H1 (cell line): ENCODE results near the gene TNRC6B. TPM values are rescaled to one million over a fixed set of nuclear protein-coding genes. Genes with fewer than 3 reads are reported as not detected.

Source experiments
- CHD2 ChIP-seq: IDR thresholded peaks from 2 replicates; pipeline ENCODE4 v1.6.1; 2012; ENCODE audit warnings: low read length, improper control_type of control experiment
- CHD7 ChIP-seq: fragments of 300-600 bp; sonication (generic); IDR thresholded peaks from 2 replicates; pipeline ENCODE4 v1.7.1; 2012; ENCODE audit warnings: low read length, moderate library complexity, mild to moderate bottlenecking, inconsistent platforms; ENCODE audit not compliant: insufficient replicate concordance
- CTBP2 ChIP-seq: IDR thresholded peaks from 2 replicates; pipeline ENCODE4 v1.7.0; 2011; ENCODE audit warnings: borderline replicate concordance, mild to moderate bottlenecking, moderate library complexity, mixed read lengths, low read length; ENCODE audit not compliant: insufficient read depth, insufficient read length
- FOSL1 ChIP-seq: IDR thresholded peaks from 2 replicates; pipeline ENCODE4 v1.6.1; 2011; ENCODE audit warnings: mild to moderate bottlenecking, low read depth, low read length, moderate library complexity; ENCODE audit not compliant: insufficient read depth
- polyA plus RNA-seq, 7 experiments: library from polyadenylated mRNA; depleted of rRNA in 3 of 7; stranded (reverse) in 5 of 7; unstranded in 2 of 7; fragments of >200 nt in 5 of 7; fragments of 200-250 nt in 2 of 7; gene quantifications; 1 replicate in 5 of 7; 2 replicates in 1 of 7; 4 replicates in 1 of 7; pipeline versions ENCODE4 v1.2.1 to v1.2.3, GENCODE V29; 2011 to 2013; ENCODE audit warnings: missing spikeins in 2 of 7, mixed read lengths in 2 of 7
- total RNA-seq: library from RNA; stranded (reverse); fragmentation: NEBNext Ultra II Directional; extraction: Animal tissue kit (Norgen Biotek cat#: 25700); gene quantifications from 2 replicates; pipeline ENCODE4 v1.2.1, GENCODE V29; 2021

TNRC6B gene
- total and polyA plus RNA-seq, 2 of the 8 experiments (the other 6 are each of a cell fraction or from before 2014, with no cell fraction given), result 12.5 to 48.9 TPM

GRCh38 chr22:40237241-40237640 lies 59.5 kb downstream of the TNRC6B start (continued):
- no peak for TF ChIP-seq CHD7
- TF ChIP-seq CHD2, result no peak
- no peak for TF ChIP-seq CTBP2
- TF ChIP-seq FOSL1, result no peak
